ENCODE results near the gene POLD1.
"Not testable (repeated sequence)": the region's sequence is repeated elsewhere in the genome, so short reads cannot be mapped to it uniquely, and the experiment has no call there.

Gene POLD1

DNA sequence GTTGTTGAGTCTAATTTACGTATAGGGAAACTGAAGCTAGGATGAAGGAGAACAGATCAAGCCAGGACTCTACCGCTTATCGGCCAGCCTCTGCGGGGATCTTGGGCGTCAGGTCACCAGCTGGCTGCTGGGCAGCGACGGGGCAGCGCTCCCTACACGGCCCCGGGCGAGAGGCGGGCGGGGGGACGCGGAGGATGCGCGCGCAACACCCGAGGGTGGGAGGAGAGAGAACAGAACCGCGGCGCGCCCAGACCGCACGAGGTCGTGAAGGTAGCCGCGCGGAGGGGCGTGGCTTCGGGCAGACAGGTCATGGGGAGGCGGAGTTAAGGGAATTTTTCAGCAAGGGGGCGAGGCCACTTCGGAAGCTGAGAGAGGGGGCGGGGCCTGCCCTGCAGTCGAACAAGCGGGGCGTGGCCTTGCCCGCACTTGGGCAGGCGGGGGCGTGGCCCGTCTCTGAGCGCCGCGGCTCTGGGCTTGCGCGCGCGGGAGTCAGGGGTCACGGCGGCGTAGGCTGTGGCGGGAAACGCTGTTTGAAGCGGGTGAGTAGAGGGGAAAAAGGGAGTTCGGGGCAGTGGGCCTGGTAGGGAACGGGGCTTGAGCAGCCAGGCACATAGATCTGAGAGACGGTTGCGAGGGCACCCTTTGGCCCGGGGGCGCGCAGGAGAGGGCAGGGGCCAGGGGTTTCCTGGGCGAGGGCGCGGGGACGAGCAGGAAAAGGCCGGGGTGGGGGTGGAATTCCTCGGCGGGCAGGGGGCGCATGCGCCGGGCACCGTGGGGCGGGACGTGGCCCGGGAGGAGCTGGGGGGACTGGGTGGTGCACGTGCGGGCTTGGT is at the start of gene POLD1:
Gene POLD1 (plus strand): TSS at position 496 of the 833 bp plus-strand sequence. CDS start 14,505 bp downstream, outside the sequence.
- peak; percentile 87 for DNase-seq (ENCODE audit: low read depth)

DNA sequence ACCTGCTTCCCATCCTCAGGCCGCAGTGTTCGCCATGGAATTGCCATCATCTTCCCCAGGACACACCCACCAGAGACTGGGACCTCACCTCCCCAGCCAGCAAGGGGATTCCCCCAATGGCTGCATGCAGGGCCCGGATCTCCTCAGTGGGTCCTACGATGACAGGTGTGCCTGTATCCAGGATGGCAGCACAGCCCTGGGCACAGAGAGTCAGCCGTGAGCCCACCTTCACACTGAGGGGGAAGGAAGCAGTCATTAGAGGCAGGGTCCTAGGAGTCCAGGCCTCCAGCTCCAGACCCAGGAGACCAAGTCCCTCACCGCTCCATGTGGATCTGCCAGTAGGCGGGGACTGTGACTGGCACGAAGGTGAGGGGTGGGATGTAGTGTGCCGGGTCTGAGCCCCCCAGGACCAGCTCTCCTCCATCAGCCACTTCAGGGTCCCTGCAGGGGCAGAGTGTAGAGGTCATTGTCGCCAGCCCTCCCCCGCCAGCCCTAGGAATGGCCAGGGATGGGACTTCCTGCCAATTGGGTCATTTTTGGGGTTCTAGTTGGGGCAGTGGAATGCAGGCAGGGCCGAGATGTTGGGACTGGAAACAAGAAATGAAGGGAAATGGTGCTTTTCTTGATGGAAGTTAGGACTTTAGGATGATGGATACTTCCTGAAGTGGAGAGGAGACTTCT is 49.3 kb upstream of the POLD1 start:
- no peak for DNase-seq (ENCODE audit: low read depth)

DNA sequence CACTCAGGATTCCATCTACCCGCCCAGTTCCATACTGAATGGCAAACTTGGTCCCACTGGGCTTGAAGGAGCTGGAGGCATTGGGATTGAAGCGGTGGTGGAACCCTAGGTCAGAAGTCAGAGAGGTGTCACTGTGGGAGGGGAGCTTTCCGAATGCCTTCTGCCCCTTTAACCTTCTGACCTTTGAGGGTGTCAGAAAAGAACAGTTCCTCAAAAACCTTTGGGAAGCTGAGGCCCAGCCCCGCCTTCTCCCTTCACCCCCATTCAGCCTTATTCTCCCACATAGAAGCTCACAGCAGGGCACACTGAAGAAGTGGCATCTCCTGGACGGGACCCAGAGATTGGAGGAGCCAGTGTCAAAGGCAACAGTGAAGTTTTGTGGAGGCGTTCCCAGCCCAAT is 47.1 kb upstream of the POLD1 start:
- DNase-seq (ENCODE audit: low read depth): not testable (repeated sequence)

DNA sequence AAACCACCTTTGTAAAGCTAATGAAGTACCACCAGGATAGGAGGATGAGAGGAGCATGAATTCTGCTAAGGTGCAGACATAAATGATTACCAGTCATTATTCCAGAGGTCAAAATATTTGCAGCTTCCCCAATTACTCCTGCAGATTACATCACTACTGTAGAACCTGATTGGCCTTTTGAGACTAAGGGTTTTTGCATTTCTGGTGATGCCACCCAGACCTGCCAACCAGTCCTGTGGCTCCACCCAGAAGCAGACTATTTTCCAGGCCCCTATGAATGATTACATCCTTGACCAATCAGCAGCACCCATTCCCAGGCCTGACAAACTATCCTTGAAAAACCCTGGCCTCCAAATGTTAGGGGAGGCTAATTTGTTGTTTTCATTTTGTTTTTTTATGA is 43.8 kb upstream of the POLD1 start:
- no peak for DNase-seq (ENCODE audit: low read depth)

DNA sequence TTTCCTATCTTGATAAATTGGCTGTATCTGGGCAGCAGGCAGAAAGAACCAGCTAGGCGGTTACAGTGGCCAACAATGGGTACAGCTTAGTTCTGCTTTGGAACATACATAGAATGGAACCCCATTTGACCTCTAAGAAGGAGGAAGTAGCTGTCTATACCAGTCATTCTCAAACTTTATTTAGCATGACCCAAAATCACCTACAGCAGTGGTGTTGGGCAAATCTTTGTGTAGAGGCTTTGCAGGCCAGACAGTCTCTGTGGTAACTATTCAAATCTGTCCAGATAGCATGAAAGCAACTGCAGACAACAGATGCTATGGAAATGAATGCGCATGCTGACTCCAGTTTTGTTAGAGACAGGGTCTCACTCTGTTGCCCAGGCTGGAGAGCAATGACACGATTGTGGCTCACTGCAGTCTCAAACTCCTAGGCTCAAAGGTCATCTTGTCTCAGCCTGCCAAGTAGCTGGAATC is 43.0 kb upstream of the POLD1 start:
- no peak for DNase-seq (ENCODE audit: low read depth)

- DNase-seq (ENCODE audit: low read depth): no peak
Measured at GRCh38 chr19:50344661-50345318, 39.4 kb upstream of the POLD1 start.

DNA sequence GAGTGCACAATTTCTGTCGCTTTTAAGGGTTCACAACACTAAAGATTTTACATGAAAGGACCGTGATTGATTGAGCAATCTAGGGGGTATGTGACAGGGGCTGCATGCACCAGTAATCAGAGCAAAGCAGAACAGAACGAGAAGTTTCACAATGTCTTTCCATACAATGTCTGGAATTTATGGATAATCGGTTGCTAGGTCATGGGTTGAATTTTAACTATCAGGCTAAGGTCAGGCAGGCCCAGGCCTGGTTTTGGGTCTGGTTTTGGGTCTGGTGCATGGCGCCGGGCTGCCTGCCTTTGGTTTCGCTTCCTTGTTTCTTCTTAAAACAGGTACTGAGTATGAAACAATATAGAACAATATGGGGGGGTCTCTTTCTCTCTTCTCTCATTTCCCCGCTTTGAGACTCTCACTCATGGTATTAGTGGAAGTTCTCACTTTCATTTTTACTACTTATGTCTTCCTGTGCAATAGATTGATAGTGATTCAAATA is 37.0 kb upstream of the POLD1 start:
- not testable (repeated sequence) for DNase-seq (ENCODE audit: low read depth)

DNA sequence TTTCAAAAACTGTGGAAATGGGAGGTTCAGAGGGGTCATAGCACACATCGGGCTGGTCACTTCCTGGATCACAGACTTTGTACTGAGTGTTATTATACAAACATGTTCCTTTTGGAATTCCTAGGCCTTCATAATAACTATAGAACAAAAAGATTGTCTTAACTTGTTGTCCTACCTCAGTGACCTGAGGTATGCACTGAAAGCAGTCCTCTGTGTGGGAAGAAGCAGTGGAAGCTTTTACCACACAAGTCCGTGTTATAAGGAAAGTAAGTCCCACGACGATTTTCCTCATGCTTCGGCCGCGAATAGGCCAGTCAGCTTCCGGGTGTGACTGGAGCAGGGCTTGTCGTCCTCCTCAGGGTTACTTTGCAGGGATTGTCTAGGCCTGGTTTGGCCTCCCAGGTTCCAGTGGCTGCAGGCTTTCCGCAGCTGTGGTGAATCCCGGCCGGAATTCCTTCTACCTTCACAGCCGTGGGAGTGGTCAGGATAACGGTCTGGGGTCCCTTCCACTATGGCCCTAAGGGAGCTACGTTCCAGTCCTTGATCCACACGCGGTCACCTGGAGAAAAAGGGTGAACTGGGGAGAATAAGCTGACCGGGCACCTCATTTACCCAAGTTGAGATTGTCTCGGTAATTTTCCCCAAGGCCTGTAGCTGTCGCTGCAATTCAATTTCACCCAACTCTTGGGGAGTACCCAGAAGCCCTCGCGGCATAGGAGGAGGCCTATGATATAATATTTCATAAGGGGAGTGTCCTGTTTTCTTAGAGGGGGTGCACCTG is 34.7 kb upstream of the POLD1 start:
- DNase-seq (ENCODE audit: low read depth): no peak

DNA sequence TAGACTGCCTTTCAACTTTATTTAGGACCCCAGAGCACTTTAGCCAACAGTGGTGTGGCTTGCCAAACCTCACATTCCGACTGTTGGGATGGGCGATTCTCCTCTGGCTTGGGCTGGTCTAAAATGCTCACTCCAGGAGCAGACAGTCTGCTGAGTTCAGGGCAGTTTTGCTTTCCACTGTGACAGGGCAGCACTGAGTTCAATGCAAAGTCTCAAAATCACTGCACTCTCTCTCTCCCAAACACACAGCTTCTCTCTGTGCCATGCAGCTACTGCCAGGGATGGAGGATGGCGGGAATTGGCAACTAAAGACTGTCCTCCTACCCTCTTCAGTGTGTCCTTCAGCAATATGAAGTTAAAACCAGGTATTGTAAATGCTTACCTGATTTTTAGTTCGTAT is 31.9 kb upstream of the POLD1 start:
- DNase-seq (ENCODE audit: low read depth): no peak

DNA sequence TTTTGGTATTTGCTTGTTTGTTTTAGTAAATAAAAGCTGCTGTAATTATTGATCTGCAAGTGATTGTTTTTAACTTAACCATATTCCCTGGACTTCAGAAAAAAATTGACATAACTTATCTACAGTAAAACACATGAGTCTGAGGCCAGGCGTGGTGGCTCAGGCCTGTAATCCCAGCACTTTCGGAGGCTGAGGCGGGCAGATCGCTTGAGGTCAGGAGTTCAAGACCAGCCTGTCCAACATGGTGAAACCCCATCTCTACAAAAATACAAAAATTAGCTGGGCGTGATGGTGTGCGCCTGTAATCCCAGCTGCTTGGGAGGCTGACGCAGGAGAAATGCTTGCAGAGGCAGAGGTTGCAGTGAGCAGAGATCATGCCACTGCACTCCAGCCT is 30.7 kb upstream of the POLD1 start:
- not testable (repeated sequence) for DNase-seq (ENCODE audit: low read depth)

DNA sequence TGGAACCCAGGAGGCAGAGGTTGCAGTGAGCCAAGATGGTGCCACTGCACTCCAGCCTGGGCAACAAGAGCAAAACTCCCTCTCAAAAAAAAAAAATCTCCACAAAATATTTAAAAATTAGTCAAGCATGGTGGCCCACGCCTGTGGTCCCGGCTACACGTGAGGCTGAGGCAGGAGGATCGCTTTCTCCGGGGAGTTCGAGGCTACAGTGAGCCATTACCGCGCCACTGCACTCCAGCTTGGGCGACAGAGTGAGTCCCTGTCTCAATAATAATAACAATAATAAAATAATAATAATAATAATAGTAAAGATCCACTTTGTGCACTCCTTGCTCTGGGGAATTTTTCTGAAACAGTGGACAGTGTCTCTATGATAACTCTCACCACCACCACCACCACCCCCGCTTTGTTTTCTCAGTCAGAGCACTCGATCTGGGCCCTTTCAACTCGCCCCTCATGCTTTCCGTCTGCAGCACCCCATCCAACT is 27.4 kb upstream of the POLD1 start:
- DNase-seq (ENCODE audit: low read depth): no peak

GRCh38 chr19:50357178-50358100 is 26.7 kb upstream of the POLD1 start:
- peak; percentile 11 for DNase-seq (ENCODE audit: low read depth)

DNA sequence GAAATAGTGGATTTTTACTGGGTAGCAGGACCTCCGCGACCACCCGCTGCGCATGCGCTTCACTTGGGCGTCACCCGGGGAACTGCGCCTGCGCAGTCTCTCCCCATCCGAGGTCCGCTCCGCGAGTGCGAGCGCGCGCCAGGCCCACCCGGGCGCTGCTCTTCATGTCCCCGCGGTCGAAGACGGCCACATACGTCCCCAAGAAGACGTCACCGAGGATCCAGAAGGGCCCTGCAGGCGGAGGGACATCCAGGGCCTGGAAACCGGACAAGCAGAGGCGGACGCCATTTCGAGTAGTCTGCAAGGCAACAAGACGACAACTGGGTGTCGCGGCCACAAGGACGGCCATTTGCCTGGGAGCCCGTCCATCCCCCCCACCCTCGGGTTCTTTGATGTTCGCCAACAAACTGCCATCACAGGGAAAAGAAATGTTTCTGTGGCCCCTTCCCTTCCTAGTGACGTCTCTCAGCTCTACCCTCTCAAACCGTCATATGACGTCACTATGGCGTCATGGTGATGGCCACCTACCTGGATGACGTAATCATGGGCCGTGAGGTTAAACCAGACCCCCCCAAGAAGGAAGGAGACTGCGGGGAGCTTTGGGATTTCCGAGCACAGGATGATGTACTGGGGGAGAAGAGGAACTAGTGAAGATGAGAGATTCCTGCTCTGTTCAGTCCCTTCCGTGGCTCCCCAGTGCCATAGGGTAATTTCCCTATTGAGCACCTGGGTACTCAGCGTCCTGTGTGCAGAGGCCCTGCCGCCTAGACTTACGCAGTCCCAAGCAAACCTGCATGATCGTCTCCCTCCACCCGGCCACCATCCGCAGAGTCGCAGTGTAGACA is 25.4 kb upstream of the POLD1 start:
- DNase-seq (ENCODE audit: low read depth): no peak

GRCh38 chr19:50359328-50359818 is 24.8 kb upstream of the POLD1 start:
- no peak for DNase-seq (ENCODE audit: low read depth)

GRCh38 chr19:50361290-50362029 is 22.7 kb upstream of the POLD1 start:
- no peak for DNase-seq (ENCODE audit: low read depth)

DNA sequence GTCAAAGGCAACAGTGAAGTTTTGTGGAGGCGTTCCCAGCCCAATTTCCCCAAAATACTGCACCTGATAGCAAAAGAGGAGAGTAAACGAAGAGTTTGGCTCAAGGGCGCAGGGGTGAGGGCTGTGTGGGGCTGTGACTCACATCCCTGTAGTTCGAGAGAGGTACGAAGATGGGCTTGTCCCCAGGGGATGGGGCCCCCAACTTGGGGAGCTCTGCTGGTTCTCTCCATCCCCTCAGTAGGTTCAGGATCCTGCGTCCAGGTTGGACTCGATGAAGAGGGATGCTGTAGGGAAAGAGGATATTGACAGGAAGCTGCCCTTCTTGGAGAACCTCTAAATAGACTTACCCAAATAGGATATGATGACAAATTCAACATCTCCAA is 22.1 kb upstream of the POLD1 start:
- no peak for DNase-seq (ENCODE audit: low read depth)

GRCh38 chr19:50362656-50363424 is 21.3 kb upstream of the POLD1 start:
- no peak for DNase-seq (ENCODE audit: low read depth)
